ENCODE measurements around the gene ETHE1. TPM values are rescaled to one million over a fixed set of nuclear protein-coding genes. Genes with fewer than 3 reads are reported as not detected.

ETHE1 gene
- total RNA-seq (2014; rRNA removed; shearing (Covaris generic)): 179 and 190 TPM in 2 replicates

DNA sequence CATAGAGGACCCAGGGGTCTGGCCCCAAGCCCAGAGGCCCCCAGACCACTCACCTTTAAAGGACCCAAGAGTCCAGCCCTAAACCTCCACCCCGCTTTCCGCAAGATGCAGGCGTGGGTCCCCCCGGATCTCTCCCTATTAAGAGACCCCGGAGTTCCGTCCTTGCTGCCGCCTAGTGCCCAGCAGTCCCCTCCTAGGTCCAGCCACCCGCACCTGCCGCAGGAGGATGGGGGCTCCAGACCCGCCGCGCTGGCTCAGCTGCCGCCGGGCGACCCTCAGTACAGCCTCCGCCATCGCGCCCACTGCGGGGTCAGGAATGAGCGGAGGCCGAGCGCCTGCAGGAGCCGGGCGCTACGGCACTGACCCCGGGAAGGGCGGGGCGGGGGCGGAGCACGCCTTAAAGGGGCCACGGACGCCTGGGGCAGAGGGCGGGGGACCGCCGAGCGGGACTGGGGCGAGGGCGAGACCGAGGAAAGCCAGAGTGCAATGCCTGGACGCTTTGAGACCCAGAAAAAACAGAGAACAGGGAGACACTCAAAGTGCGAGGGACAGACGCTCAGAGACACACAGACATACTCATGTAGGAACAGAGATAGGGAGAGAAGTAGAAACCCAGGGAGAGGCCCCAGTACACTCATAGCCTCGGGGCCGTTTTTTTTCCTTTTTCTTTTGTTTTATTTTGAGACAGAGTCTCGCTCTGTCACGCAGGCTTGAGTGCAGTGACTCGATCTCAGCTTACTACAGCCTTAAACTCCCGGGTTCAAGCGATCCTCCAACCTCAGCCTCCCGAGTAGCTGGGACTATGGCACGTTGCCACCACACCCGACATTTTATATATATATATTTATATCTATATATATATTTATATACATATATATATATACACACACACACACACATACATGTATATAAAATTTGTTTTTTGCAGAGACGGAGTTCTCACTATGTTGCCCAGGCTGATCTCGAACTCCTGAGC, at the start of gene ETHE1:
Gene ETHE1, minus strand, starts transcription at position 318 of the 976 bp plus-strand sequence. Its CDS starts 24 bp downstream, at position 294.
- peak; percentile 84 for DNase-seq (ENCODE audit: low spot score)

- no peak for DNase-seq (ENCODE audit: low spot score)
Observed at GRCh38 chr19:43575955-43576878, 49.2 kb upstream of the ETHE1 start.

- DNase-seq (ENCODE audit: low spot score): peak; percentile 100
Observed at GRCh38 chr19:43575156-43575950, 48.4 kb upstream of the ETHE1 start, which contains the start of the genes PINLYP and XRCC1. Gene PINLYP, plus strand, starts transcription at chr19:43575801. Its CDS starts 1,391 bp downstream, at chr19:43577192. Gene XRCC1, minus strand, starts transcription at chr19:43575527. Its CDS starts 69 bp downstream, at chr19:43575458.

GRCh38 chr19:43574424-43575155, 47.6 kb upstream of the ETHE1 start:
- DNase-seq (ENCODE audit: low spot score): no peak

DNA sequence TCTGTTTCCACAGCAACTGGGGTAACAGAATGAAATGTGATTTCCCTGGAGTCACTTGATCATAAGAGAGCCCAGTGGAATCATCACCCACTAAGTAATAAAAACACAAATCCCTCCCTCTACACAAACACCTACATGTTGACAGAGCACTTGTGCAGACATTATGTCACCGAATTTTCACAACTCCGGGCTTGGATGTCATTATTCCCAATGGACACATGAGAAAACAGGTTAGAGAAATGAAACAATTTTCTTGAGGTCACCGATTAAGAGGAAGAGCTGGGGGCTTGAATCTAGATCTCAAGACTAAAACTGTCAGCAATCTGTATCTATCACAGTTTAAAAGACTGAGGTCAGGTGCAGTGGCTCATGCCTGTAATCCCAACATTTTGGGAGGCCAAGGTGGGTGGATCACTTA, 45.2 kb upstream of the ETHE1 start:
- DNase-seq (ENCODE audit: low spot score): no peak

DNA sequence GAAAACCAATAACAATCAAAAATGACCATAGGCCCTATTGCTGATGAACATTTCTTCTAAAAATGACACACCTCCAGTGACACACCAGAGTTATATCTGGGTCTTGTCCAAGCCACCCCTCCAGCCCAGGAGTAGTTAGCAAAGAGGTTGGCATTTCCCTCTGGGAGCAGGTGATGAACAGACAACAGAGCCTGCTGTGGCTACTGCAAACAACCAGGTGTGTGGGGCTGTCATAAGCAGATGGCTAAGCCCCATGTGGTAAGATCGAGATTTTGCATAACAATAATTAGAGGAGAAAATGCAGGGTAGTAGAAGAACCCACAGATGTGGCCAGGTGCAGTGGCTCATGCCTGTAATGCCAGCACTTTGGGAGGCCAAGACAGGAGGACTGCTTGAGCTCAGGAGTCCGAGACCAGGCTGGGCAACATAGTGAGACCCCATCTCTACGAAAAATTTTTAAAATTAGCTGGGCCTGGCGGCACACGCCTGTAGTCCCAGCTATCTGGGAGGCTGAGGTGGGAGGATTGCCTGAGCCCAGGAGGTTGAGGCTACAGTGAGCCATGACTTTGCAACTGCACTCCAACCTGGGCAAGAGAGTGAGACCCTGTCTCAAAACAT, 43.3 kb upstream of the ETHE1 start:
- no peak for DNase-seq (ENCODE audit: low spot score)

DNA sequence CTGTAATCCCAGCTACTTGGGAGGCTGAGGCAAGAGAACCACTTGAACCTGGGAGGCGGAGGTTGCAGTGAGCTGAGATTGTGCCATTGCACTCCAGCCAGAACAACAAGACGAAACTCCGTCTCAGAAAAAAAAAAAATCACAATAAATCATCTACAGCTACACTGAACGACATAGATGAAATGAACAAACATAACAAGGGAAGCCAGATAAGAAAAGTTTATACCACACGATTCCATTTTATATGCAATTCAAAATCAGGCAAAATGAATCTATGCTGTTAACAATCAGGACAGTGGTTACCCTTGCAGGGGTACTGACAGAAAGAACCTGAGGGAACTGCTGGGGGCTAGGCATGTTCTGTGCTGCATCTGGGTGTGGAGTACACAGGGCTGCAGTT, 42.7 kb upstream of the ETHE1 start:
- DNase-seq (ENCODE audit: low spot score): no peak

- no peak for DNase-seq (ENCODE audit: low spot score)
Observed at GRCh38 chr19:43564800-43565199, 37.8 kb upstream of the ETHE1 start.

DNA sequence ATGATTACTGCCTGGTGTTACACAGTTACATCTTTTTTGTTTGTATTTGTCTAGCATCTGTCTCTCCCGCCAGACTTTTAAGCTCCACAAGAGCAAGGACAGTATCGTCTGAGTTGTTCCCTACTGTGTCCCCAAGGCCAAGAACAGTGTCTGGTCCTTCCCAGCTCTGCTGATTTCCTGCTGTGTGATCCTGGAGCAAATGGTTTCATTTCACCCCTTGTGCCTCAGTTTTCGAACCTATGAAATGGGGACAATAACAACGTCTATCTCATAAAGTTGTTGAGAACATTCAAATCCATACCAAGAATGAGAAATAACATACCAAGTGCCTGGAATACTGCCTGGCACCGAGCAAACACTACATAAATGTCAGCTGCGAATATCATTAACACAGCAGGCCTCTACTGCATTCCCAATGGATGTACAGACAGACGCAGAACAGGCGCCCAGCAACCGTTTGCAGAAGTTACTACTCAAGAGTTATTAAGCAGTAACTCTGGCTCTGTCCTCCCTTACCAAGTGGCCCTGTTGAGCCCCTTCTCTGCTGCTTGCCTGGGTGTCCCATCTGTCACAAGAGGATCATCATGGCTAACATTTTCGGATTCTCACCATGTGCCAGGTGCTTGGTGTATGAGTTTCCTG, 36.9 kb upstream of the ETHE1 start:
- DNase-seq (ENCODE audit: low spot score): no peak

DNA sequence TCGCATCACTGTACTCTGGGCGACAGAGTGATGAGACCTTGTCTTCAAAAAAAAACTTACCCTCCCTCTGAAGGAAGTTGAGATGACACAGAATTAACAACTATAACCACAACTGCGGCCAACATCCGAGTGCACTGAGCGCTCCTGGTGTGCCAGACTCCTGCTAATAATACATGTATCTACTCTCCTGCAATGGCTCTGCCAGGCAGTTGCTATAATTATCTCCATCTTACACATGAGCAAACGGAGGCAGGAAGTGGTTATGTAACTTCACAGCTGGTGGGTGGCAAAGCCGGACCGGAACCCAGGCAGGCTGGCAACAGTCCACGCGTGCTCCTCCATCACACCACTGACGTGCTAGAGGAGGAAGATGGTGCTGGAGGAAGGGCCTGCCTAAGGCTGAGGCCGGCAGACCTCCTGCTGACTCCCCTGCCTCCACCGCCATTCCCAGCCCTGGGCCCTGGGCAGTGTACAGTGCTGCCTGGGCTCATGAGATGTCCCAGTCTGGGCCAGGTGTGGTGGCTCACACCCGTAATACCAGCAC, 35.8 kb upstream of the ETHE1 start:
- DNase-seq (ENCODE audit: low spot score): no peak

DNA sequence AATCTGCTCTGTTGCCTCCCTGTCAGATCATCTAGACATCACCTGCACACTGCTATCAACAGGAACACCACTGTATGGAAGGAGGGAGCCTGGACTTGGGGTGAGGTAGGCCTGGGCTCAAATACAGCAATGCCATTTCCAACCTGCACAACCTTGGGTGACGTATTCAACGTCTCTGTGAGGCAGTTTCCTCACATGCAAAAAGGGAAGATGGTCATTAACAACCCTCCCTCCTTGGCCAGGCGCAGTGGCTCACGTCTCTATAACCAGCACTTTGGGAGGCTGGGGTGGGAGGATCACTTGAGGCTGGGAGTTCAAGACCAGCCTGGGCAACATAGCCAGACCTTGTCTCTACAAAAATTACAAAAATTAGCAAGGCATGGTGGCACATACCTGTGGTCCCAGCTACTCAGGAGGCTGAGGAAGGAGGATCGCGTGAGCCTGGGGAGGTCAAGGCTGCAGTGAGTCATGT, 35.3 kb upstream of the ETHE1 start:
- DNase-seq (ENCODE audit: low spot score): no peak

DNA sequence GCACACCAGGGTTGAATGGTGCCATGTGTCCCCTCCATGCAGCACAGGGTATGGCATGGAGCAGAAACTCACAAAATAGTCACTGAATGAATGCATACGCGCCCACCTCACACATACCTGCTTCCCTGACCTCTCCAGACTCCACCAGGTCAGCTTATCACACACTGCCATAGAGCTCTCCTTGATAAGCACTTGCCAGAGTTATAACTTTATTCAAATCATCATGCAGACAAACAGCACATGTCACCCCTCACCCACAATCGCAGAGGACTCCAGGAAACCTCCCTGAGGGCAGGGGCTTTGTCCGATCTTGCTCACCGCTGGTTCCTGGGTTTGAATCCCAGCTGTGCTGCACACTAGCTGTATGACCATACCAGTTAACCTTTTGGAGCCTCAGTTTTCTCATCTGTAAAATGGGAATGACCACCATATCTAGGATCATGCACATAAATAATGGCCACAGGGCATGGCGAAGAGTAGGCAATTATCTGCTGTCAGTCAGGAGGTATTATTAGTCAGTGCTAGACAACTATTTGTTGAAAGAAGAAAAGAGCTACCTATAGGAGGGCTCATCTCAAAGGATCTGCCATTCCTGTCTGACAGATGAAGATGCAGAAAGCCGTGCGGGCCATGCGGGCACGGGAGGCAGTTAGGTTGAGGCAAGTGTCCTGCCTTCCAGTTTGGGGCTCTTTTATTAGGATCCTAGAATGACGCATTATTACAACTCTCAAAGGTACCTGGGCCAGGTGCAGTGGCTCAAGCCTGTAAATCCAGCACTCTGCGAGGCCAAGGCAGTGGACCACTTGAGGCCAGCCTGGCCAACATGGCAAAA, 34.4 kb upstream of the ETHE1 start:
- DNase-seq (ENCODE audit: low spot score): no peak

DNA sequence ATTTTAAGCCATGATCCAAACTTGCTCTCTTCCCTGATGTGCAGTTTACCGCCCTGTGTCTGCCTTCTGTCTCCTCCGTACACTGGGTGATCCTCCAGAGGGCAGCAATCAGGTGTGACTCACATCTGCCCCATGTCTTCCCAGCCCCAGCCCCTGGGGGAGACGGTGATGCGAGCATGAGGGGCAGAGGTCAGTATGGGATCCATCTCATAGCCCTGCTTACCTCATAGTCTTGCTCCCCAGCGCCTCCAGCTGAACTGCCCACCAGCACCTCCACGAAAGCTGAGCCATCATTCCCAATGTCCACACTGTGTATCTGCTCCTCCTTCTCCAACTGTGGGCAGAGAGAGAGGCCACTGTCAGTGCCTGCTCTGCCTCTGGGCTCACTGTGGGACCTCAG, 33.7 kb upstream of the ETHE1 start:
- no peak for DNase-seq (ENCODE audit: low spot score)

DNA sequence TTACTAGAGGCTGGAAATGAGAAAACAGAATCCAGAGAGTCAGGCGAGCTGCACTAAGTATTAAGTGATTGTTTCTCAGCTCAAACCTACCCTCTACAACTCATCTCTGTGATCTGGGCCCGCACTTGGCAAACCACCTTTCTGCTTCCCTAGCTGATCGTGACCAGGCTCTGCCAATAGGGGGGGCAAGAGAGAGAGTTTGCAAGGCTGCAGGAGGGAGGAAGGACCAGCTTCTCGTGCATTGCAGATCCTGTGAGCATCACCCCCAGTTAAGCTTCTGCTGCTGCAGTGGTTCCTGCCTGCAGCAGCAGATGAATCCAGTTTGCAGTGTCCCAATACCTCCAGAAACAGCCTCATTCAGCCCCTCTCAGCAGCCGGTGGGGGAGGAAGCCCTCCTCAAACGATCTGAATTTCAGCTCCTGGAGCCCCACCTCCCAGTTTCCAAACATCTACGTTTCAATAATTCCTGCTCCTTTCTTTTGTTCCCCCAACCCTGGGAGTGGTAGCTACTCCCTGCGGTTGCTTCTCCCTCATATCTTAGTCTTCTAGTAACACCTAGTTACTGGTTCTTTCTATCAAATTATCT, 28.3 kb upstream of the ETHE1 start:
- DNase-seq (ENCODE audit: low spot score): peak; percentile 90

DNA sequence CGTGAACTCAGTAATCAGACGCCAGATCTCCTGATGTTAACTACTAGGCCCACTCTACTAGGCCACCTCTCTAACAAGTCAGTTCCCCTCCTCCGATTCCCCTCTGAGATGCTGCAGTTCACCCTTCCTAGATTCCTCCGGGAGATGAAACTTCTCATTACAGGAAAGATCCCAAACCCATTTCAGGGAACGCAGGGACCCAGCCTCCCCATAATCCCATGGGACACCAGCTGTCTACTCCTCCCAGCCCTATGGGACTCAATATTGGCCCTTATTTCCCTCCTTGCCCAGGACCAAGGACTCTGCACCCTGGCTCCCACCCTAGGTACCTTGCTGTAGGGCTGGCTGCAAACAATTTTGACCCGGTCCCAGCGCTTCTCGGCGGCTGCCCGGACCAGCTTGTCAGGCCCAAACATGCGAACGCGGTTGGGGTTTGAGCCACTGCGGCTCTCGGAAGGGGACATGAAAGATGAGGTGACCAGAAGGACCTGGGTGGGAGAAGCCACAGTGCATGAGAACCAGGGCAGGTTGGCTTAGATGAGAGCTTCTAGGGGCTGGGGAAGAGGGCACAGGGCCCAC, 27.4 kb upstream of the ETHE1 start:
- no peak for DNase-seq (ENCODE audit: low spot score)

DNA sequence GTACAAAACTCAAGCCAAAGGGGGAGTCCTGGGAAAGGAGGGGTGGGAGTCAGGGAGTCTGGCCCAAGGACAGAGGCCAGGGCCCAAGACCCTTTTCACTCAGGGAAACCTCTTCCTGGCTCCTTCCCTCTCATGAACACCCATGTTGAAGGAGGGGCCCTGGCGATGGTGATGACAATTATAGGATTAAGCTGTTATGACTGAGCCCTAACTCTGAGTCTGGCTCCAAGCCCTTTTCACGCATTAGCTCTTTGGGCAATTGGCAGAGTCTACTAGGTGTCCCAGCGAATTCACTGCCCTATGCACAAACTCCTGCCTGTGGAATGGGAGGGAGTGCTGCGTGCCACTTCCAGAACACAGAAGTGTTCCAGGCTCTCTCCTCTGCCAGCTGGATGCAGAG, 26.7 kb upstream of the ETHE1 start:
- no peak for DNase-seq (ENCODE audit: low spot score)

DNA sequence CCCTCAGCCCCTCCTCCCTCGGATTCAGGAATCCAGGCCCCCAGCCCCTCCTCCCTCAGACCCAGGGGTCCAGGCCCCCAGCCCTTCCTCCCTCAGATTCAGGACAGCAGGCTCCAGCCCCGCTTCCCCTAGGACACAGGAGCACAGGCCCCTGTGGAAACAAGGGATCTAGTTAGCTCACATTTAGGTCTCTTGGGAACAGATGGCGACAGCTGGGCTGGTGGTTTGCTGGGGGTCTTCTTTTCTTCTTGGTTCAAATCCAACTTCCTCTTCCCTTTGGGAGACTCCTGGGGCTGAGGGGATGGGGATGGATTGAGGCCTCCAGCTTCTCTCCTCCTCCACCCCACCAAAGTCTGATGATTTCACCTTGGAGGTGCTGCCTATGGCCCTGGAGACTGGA, 25.6 kb upstream of the ETHE1 start:
- no peak for DNase-seq (ENCODE audit: low spot score)

DNA sequence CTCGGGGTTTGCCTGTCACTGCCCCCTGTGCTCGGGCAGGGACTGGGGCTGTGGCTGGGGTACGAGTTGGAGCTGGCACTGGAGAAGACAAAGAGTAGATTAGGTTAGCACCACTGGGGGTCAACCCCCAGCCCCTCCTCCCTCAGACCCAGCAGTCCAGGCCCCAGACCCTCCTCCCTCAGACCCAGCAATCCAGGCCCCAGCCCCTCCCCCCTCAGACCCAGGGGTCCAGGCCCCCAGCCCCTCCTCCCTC, 25.1 kb upstream of the ETHE1 start:
- DNase-seq (ENCODE audit: low spot score): no peak
